Loucy (cell line): ENCODE results near the gene KNSTRN.
A peak's percentile ranks its signal among the peaks of the same experiment; 100 is the strongest.

ENCODE experiments used
- H2AFZ ChIP-seq: fragments of 200-600 bp; sonication (generic); 2 replicates; pipeline ENCODE4 v1.6.0; 2016; ENCODE audit warnings: antibody characterized with exemption, mild to moderate bottlenecking, low read length, moderate library complexity
- H3F3A ChIP-seq: fragments of 200-600 bp; 2 replicates; pipeline ENCODE4 v1.6.0; 2016; ENCODE audit warnings: antibody characterized with exemption, low read depth, mild to moderate bottlenecking
- H3K27me3 ChIP-seq: fragments of 200-600 bp; sonication (generic); 2 replicates; pipeline ENCODE4 v1.6.1; 2014; ENCODE audit warnings: low read length, mild to moderate bottlenecking; ENCODE audit not compliant: insufficient read depth, poor library complexity, severe bottlenecking
- H3K36me3 ChIP-seq: fragments of 200-600 bp; sonication (generic); 2 replicates; pipeline ENCODE4 v1.6.1; 2016; ENCODE audit warnings: low read length; ENCODE audit not compliant: insufficient read depth
- H3K4me1 ChIP-seq: fragments of 200-600 bp; sonication (generic); 2 replicates; pipeline ENCODE4 v1.5.1; 2014; ENCODE audit warnings: low read length, mild to moderate bottlenecking; ENCODE audit not compliant: insufficient read depth, poor library complexity, severe bottlenecking
- H3K4me2 ChIP-seq: fragments of 200-600 bp; sonication (generic); 2 replicates; pipeline ENCODE4 v1.6.0; 2014; ENCODE audit warnings: antibody characterized with exemption, low read length, low read depth, mild to moderate bottlenecking; ENCODE audit not compliant: poor library complexity, severe bottlenecking
- H3K4me3 ChIP-seq: fragments of 200-600 bp; sonication (generic); 2 replicates; pipeline ENCODE4 v1.5.1; 2014; ENCODE audit warnings: low read length, mild to moderate bottlenecking, mixed read lengths; ENCODE audit not compliant: poor library complexity, severe bottlenecking
- H3K79me2 ChIP-seq: fragments of 200-600 bp; sonication (generic); 2 replicates; pipeline ENCODE4 v1.6.1; 2014; ENCODE audit warnings: low read length; ENCODE audit not compliant: insufficient read depth
- H3K9ac ChIP-seq: fragments of 200-600 bp; sonication (generic); 2 replicates; pipeline ENCODE4 v1.6.0; 2014; ENCODE audit warnings: mild to moderate bottlenecking, low read depth, low read length, moderate library complexity; ENCODE audit not compliant: poor library complexity, severe bottlenecking
- H3K9me2 ChIP-seq: fragments of 200-600 bp; sonication (generic); replicated peaks from 2 replicates; pipeline ENCODE4 v1.6.1; 2016; ENCODE audit warnings: low read depth, low read length, mixed read lengths
- H3K9me3 ChIP-seq: fragments of 200-600 bp; sonication (generic); 2 replicates; pipeline ENCODE4 v1.6.1; 2014; ENCODE audit warnings: mild to moderate bottlenecking, antibody characterized with exemption, low read length, low read depth; ENCODE audit not compliant: insufficient read depth
- H4K20me1 ChIP-seq: fragments of 200-600 bp; sonication (generic); 2 replicates; pipeline ENCODE4 v1.6.0; 2014; ENCODE audit warnings: antibody characterized with exemption, low read length, mild to moderate bottlenecking; ENCODE audit not compliant: insufficient read depth, poor library complexity, severe bottlenecking
- CTCF ChIP-seq: fragments of 200-600 bp; sonication (generic); conservative IDR thresholded peaks from 2 replicates; pipeline ENCODE4 v1.5.1; 2014; ENCODE audit warnings: mild to moderate bottlenecking, antibody characterized with exemption, low read length
- EZH2phosphoT487 ChIP-seq: fragments of 200-600 bp; IDR thresholded peaks from 2 replicates; pipeline ENCODE4 v1.6.1; 2018; ENCODE audit warnings: antibody characterized with exemption, mild to moderate bottlenecking, moderate library complexity, borderline replicate concordance

Gene KNSTRN

GRCh38 chr15:40420793-40421192 lies 38.3 kb downstream of the KNSTRN start:
- TF ChIP-seq CTCF (no peak), EZH2phosphoT487 (no peak)
- Histone ChIP-seq H3K4me2 (no peak overlapping the region), H2AFZ (no peak overlapping the region), H3K79me2 (no peaks in the 10 kb centered on the region), H3K9me3 (no peaks in the 10 kb centered on the region), H4K20me1 (no peaks in the 10 kb centered on the region), H3K4me1 (no peaks in the 10 kb centered on the region), H3K36me3 (peaks cover 14% of the 10 kb centered on the region; the same call in 1 of the 2 replicates), H3F3A (no peaks in the 10 kb centered on the region), H3K9ac (no peak overlapping the region), H3K4me3 (no peak overlapping the region), H3K27me3 (no peaks in the 10 kb centered on the region), H3K9me2 (no peaks in the 10 kb centered on the region)

- TF ChIP-seq EZH2phosphoT487 (no peak), CTCF (peak; percentile 80)
- Histone ChIP-seq H3K9ac (no peak overlapping the region), H3K27me3 (no peaks in the 10 kb centered on the region), H3K36me3 (peaks cover 11% of the 10 kb centered on the region; the same call in 1 of the 2 replicates), H3K4me2 (no peak overlapping the region), H3K4me3 (no peak overlapping the region), H3K9me2 (no peaks in the 10 kb centered on the region), H3K79me2 (no peaks in the 10 kb centered on the region), H3K9me3 (no peaks in the 10 kb centered on the region), H2AFZ (no peak overlapping the region), H3K4me1 (no peaks in the 10 kb centered on the region), H4K20me1 (no peaks in the 10 kb centered on the region), H3F3A (no peaks in the 10 kb centered on the region)
These were observed 39.0 kb downstream of the KNSTRN start for GRCh38 chr15:40421246-40422157.

- no peaks in the 10 kb centered on the region for H3K36me3 ChIP-seq
- no peaks in the 10 kb centered on the region for H3K27me3 ChIP-seq
- H3K9me3 ChIP-seq: no peaks in the 10 kb centered on the region
- H3K9ac ChIP-seq: no peak overlapping the region
- no peaks in the 10 kb centered on the region for H4K20me1 ChIP-seq
- no peaks in the 10 kb centered on the region for H3F3A ChIP-seq
- no peak overlapping the region for H2AFZ ChIP-seq
- H3K4me3 ChIP-seq: no peak overlapping the region
- no peak overlapping the region for H3K4me2 ChIP-seq
- TF ChIP-seq CTCF (no peak), EZH2phosphoT487 (no peak)
- H3K9me2 ChIP-seq: no peaks in the 10 kb centered on the region
- no peaks in the 10 kb centered on the region for H3K4me1 ChIP-seq
- no peaks in the 10 kb centered on the region for H3K79me2 ChIP-seq
These were observed 42.1 kb downstream of the KNSTRN start for GRCh38 chr15:40424483-40425115.
